Gastroesophageal sphincter (tissue), 3 donors: ENCODE data around the gene ANKS1A.

Experiments
- CTCF ChIP-seq, 4 experiments: fragments of 200-600 bp in 2 of 4; fragments of 450-650 bp in 2 of 4; sonication (generic) in 1 of 4; IDR thresholded peaks; one replicate each; pipeline ENCODE4 v1.5.1; 2017 to 2019; ENCODE audit warnings: antibody characterized with exemption in 4 of 4, mild to moderate bottlenecking in 2 of 4, moderate library complexity in 2 of 4
- EP300 ChIP-seq: sonication (generic); formaldehyde crosslinking; IDR thresholded peaks from one replicate; pipeline ENCODE4 v1.6.1; 2017; ENCODE audit warnings: antibody characterized with exemption, mild to moderate bottlenecking
- POLR2A ChIP-seq, 2 donors: fragments of 450-650 bp; IDR thresholded peaks; one replicate each; pipeline ENCODE4 v1.6.1; 2017; ENCODE audit warnings: antibody characterized with exemption in 2 of 2, mild to moderate bottlenecking in 2 of 2, moderate library complexity in 1 of 2
- POLR2AphosphoS5 ChIP-seq: sonication (generic); formaldehyde crosslinking; IDR thresholded peaks from one replicate; pipeline ENCODE4 v1.6.1; 2017; ENCODE audit warnings: antibody characterized with exemption

GRCh38 chr6:34981951-34982350 is 92.9 kb downstream of the ANKS1A start:
- TF ChIP-seq CTCF (IDR thresholded peaks at IDR 0.05) (no peak), POLR2AphosphoS5 (no peak), POLR2A (IDR thresholded peaks at IDR 0.05) (no peak), EP300 (no peak)
